Thyroid gland (tissue), 4 donors: ENCODE results near the gene TMEM52.

Source experiments
- POLR2A ChIP-seq, 2 donors: fragments of 450-650 bp; IDR thresholded peaks; one replicate each; pipeline ENCODE4 v1.6.1; 2017; ENCODE audit warnings: antibody characterized with exemption in 2 of 2, mild to moderate bottlenecking in 2 of 2, moderate library complexity in 1 of 2
- TF ChIP-seq, protein P1 (sequence below), 6 experiments: fragments of 200-600 bp in 3 of 6; fragments of 450-650 bp in 3 of 6; sonication (generic) in 3 of 6; IDR thresholded peaks; one replicate each; pipeline ENCODE4 v1.5.1; 2016 to 2019; ENCODE audit warnings: antibody characterized with exemption in 6 of 6, mild to moderate bottlenecking in 2 of 6, inconsistent platforms in 1 of 6, moderate library complexity in 1 of 6

GRCh38 chr1:1889847-1890505, 29.1 kb downstream of the TMEM52 start:
- TF ChIP-seq, protein P1, sequence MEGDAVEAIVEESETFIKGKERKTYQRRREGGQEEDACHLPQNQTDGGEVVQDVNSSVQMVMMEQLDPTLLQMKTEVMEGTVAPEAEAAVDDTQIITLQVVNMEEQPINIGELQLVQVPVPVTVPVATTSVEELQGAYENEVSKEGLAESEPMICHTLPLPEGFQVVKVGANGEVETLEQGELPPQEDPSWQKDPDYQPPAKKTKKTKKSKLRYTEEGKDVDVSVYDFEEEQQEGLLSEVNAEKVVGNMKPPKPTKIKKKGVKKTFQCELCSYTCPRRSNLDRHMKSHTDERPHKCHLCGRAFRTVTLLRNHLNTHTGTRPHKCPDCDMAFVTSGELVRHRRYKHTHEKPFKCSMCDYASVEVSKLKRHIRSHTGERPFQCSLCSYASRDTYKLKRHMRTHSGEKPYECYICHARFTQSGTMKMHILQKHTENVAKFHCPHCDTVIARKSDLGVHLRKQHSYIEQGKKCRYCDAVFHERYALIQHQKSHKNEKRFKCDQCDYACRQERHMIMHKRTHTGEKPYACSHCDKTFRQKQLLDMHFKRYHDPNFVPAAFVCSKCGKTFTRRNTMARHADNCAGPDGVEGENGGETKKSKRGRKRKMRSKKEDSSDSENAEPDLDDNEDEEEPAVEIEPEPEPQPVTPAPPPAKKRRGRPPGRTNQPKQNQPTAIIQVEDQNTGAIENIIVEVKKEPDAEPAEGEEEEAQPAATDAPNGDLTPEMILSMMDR (IDR thresholded peaks at IDR 0.05), result no peak
- TF ChIP-seq POLR2A (IDR thresholded peaks at IDR 0.05), result no peak
